HG02798 (cell line): ENCODE measurements around the gene SNAI3.

Experiments
- ATAC-seq: cut with Tn5 transposase; IDR thresholded peaks from one replicate; pipeline ENCODE4 v1.9.1; 2021; ENCODE audit warnings: mild to moderate bottlenecking; ENCODE audit not compliant: unreplicated experiment, poor library complexity

The SNAI3 gene

GRCh38 chr16:88721815-88722755 lies 35.8 kb upstream of the SNAI3 start:
- no peak for ATAC-seq

GRCh38 chr16:88721236-88721635 lies 34.9 kb upstream of the SNAI3 start:
- no peak for ATAC-seq

- no peak for ATAC-seq
Measured at GRCh38 chr16:88720396-88720970, 34.2 kb upstream of the SNAI3 start.

- no peak for ATAC-seq
Measured at GRCh38 chr16:88719933-88720296, 33.6 kb upstream of the SNAI3 start.

- no peak for ATAC-seq
Measured at GRCh38 chr16:88719267-88719932, 33.1 kb upstream of the SNAI3 start.

GRCh38 chr16:88718178-88718577 lies 31.9 kb upstream of the SNAI3 start:
- ATAC-seq: no peak

GRCh38 chr16:88716601-88717001 lies 30.3 kb upstream of the SNAI3 start:
- ATAC-seq: no peak

- ATAC-seq: no peak
Measured at GRCh38 chr16:88716201-88716600, 29.9 kb upstream of the SNAI3 start.

- ATAC-seq: no peak
Measured at GRCh38 chr16:88715312-88716190, 29.2 kb upstream of the SNAI3 start.

GRCh38 chr16:88714420-88715302 lies 28.4 kb upstream of the SNAI3 start:
- no peak for ATAC-seq

- no peak for ATAC-seq
Measured at GRCh38 chr16:88713568-88714419, 27.5 kb upstream of the SNAI3 start.

- no peak for ATAC-seq
Measured at GRCh38 chr16:88713054-88713453, 26.7 kb upstream of the SNAI3 start.

- no peak for ATAC-seq
Measured at GRCh38 chr16:88712362-88712979, 26.2 kb upstream of the SNAI3 start.

- ATAC-seq: no peak
Measured at GRCh38 chr16:88711750-88712340, 25.5 kb upstream of the SNAI3 start.

GRCh38 chr16:88710556-88710955 lies 24.2 kb upstream of the SNAI3 start:
- ATAC-seq: no peak

GRCh38 chr16:88706965-88707826 lies 20.9 kb upstream of the SNAI3 start:
- no peak for ATAC-seq
